Activated T-helper 9 cell treated with anti-CD3 and anti-CD28 coated beads, Interleukin-2, amount 50 U/mL, for 16 hours (primary cell): Measurements from ENCODE around the gene GMPPA.

Experiments used
- DNase-seq: peaks from one replicate; pipeline ENCODE4 v3.0.0-alpha.2; 2020; ENCODE audit warnings: low read depth

The GMPPA gene

GRCh38 chr2:219486380-219486959 lies 12.2 kb upstream of the GMPPA start:
- DNase-seq = no peak

DNA sequence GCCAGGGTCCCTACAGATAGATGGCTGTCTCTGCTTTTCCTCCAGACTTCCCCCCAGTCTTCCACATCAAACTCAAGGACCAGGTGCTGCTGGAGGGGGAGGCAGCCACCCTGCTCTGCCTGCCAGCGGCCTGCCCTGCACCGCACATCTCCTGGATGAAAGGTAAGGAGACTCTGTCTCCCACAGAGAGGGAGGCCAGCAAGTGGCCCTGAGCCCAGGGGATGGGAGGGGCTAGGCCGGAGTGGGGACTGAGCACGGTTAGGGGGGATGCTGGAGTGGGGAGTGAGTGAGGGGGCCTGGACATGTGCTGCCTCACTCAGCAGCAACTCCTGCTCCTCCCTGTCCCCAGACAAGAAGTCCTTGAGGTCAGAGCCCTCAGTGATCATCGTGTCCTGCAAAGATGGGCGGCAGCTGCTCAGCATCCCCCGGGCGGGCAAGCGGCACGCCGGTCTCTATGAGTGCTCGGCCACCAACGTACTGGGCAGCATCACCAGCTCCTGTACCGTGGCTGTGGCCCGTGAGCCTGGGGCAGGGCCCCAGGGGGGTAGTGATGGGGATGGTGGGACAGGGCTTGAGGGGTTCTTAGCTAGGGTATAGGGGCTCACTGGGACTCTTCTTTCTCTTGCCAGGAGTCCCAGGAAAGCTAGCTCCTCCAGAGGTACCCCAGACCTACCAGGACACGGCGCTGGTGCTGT lies 10.4 kb upstream of the GMPPA start:
- DNase-seq = no peak

DNA sequence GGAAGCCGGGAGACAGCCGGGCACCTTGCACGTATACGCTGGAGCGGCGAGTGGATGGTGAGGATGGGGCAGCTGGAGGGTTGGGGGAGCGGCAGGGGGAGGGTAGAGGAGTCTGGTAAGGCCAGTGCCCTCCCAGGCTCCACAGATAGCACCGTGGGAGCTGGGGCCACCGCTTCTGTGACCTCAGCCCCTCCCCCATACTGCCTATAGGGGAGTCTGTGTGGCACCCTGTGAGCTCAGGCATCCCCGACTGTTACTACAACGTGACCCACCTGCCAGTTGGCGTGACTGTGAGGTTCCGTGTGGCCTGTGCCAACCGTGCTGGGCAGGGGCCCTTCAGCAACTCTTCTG lies 9.9 kb upstream of the GMPPA start:
- no peak for DNase-seq

DNA sequence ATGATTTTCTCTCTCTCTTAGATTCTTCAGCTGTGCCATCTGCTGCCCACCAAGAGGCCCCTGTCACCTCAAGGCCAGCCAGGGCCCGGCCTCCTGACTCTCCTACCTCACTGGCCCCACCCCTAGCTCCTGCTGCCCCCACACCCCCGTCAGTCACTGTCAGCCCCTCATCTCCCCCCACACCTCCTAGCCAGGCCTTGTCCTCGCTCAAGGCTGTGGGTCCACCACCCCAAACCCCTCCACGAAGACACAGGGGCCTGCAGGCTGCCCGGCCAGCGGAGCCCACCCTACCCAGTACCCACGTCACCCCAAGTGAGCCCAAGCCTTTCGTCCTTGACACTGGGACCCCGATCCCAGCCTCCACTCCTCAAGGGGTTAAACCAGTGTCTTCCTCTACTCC lies 9.4 kb upstream of the GMPPA start:
- no peak for DNase-seq

DNA sequence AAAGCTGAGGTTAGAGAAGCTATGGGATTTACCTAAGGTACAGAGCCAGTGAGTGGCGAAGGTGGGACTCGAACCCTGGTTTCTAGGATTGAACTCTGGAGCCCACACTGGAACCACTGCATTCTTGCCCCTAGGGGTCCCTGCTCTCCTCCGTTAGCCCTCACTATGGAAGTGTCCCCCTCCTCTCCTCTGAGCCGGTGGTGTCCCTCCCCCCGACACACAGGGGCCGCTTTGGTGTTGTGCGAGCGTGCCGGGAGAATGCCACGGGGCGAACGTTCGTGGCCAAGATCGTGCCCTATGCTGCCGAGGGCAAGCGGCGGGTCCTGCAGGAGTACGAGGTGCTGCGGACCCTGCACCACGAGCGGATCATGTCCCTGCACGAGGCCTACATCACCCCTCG lies 8.5 kb upstream of the GMPPA start:
- no peak for DNase-seq

GRCh38 chr2:219490600-219491130 lies 8.0 kb upstream of the GMPPA start:
- DNase-seq = no peak

- DNase-seq = no peak
Measured at GRCh38 chr2:219491278-219491963, 7.3 kb upstream of the GMPPA start.

- DNase-seq = no peak
Measured at GRCh38 chr2:219492575-219492974, 6.1 kb upstream of the GMPPA start.

DNA sequence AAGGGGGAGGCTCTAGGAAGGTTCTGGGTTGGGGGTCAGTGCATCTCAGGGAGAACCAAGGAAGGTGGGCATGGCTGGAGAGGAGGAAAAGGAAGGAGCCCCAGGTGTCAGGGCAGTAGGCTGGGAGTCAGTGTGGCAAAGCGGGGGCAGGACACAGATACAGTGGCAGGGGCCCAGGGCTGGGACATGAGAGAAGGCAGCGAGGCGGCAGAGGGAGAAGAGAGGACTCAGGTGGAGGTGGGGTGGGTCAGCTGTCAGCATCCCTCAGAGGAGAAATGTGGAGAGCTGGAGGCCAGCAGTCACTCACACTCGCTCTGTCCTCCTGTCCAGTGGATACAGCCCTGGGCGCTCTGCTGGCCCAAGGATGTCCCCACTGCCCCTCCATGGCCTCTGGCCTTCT lies 5.6 kb upstream of the GMPPA start:
- no peak for DNase-seq

DNA sequence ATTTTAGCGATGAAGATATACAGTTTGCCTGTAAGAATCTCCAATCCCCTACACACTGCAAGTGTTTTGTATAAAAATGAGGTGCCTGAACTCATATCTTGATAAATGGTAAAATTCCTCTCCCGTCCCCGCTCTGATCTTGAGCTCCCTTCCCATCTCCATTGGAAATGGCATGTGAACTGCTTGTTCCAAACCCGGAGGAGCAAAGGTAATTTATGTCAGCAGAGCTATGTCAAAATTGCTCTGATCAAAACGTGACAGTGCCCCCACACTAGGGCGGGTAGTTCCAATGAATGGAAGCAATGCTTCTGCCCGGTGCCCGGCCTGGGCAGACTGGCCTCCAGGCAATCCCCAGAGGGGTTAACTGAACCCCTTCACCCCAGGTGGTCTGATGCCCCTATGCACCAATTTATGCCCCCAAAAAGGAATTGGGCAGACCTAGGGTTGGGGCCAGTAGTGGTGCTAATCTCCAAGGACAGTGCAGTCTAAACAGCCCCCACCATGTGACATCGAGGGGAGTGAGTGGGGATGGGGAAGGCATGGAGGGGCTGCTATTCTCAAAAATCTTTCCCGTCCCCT lies 3.6 kb upstream of the GMPPA start:
- no peak for DNase-seq

GRCh38 chr2:219495531-219496122 lies 3.1 kb upstream of the GMPPA start:
- DNase-seq = peak; percentile 28

- DNase-seq = no peak
Measured at GRCh38 chr2:219496247-219496824, 2.4 kb upstream of the GMPPA start.

DNA sequence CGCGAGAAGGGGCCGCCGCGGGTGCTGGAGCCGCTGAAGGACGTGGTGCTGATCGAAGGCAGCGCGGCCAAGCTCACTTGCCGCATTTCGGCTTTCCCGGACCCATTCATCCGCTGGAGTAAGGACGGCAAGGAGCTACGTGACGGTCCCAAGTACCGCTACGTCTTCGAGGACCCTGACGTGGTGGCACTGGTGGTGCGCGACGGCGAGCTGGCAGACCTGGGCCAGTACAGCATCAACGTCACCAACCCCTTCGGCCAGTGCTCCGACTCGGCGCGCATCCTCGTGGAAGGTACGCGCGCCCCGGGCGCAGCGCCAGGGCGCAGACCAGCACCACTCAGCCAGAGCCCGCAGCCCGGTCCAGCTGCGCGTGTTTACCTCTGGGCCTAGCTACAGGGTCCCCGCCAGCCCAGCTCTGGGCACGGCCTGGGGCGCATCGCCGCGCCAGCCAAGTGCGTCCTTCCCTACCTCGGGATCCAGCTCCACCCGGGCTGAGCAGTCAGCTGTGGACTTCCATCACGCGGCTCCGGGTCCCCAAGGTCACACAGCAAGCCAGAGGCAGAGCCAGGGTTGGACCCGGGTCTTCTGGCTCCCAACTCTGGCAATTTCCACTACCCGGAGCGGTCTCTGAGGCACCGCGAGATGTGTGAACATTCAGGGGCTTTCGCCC lies 1.7 kb upstream of the GMPPA start:
- no peak for DNase-seq

GRCh38 chr2:219497495-219498279 lies 1.0 kb upstream of the GMPPA start:
- DNase-seq = no peak

GRCh38 chr2:219499058-219499307 lies 292 bp downstream of the GMPPA start:
- DNase-seq = no peak

DNA sequence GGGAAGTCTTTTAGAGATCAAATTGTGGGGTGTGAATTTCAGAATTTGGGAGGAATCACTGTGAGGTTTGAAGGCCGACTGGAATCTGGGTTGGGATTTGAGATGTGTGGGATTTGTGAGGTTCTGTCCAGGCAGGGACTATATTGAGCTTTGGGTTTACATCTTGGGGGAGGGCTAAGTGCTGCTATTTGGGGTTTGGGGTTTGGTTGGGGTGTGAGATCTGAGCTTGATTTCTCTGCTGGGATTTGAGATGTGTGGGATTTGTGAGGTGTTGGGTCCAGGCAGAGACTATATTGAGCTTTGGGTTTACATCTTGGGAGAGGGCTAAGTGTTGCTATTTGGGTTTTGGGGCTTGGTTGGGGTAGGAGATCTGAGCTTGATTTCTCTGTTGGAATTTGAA lies 864 bp downstream of the GMPPA start:
- DNase-seq = no peak

- no peak for DNase-seq
Measured at GRCh38 chr2:219500135-219500534, 1.4 kb downstream of the GMPPA start.

- DNase-seq = no peak
Measured at GRCh38 chr2:219501849-219502248, 3.2 kb downstream of the GMPPA start.

- DNase-seq = no peak
Measured at GRCh38 chr2:219502618-219503017, 3.9 kb downstream of the GMPPA start.

DNA sequence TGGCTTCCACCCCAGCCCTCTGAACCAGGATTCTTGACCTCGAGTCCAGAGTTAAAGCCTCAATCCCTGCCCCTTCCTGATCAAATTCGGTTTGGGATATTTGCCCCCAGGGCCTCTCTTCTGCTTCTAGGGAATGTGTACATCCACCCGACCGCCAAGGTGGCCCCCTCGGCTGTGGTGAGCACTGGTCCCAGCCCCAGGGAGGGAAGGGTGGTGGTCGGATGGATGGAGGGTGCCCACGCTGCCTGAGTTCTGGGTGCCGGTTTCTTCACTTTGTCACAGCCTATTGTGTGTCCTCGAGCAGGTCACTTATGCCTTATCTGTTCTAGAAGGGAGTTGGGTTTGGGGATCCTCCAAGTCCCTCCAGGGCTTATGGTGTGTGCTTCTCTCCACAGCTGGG lies 6.9 kb downstream of the GMPPA start:
- no peak for DNase-seq

DNA sequence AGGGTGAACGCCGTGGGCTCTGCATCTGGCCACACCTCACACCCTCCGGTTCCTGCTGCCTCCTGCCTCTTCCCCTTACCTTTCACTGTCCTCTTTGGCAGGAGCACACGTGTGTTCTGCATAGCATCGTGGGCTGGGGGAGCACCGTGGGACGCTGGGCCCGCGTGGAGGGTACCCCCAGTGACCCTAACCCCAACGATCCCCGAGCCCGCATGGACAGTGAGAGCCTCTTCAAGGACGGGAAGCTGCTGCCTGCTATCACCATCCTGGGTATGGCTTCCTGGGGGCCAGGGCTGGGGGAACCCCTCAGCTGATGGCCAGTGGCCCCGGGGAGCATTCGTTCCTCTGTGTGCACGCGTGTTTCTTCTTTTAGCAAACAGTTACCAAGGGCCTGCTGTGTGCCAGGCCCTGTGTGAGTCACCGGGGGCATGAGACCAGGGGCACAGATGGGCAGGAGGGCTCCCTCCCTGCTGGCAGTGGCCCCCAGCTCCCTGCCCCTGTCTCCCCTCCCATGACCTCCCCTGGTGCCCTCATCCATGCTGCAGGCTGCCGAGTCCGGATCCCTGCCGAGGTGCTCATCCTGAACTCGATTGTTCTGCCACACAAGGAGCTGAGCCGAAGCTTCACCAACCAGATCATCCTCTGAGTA lies 7.6 kb downstream of the GMPPA start:
- no peak for DNase-seq
